GM15510 (cell line): Measurements from ENCODE around the gene PWWP2B.

ENCODE experiments used
- POLR2A ChIP-seq: IDR thresholded peaks from 3 replicates; pipeline ENCODE4 v1.6.1; 2011; ENCODE audit warnings: borderline replicate concordance; ENCODE audit not compliant: insufficient read length; ENCODE audit errors: extremely low read depth

PWWP2B gene

GRCh38 chr10:132404169-132404880 lies 7.3 kb downstream of the PWWP2B start:
- no peak for TF ChIP-seq POLR2A

DNA sequence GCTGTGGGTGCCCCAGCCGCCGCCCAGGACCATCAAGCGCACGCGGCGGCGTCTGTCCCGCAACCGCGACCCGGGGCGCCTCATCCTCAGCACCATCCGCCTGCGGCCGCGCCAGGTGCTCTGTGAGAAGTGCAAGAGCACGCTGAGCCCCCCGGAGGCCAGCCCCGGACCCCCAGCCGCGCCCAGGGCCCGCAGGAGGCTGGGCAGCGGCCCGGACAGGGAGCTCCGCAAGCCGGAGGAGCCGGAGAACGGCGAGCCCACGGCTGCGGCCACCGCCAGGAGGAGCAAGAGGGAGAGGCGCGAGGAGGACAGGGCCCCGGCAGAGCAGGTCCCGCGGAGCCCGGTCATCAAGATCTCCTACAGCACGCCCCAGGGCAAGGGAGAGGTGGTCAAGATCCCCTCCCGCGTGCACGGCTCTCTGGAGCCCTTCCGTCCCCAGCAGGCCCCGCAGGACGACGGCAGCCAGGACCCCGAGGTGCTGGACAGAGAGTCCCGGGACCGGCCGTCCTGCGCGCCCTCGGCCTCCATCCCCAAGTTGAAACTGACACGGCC lies 8.0 kb downstream of the PWWP2B start:
- TF ChIP-seq POLR2A, result no peak

GRCh38 chr10:132405463-132405991 lies 8.5 kb downstream of the PWWP2B start:
- TF ChIP-seq POLR2A, result no peak

GRCh38 chr10:132406181-132406580 lies 9.2 kb downstream of the PWWP2B start:
- no peak for TF ChIP-seq POLR2A

DNA sequence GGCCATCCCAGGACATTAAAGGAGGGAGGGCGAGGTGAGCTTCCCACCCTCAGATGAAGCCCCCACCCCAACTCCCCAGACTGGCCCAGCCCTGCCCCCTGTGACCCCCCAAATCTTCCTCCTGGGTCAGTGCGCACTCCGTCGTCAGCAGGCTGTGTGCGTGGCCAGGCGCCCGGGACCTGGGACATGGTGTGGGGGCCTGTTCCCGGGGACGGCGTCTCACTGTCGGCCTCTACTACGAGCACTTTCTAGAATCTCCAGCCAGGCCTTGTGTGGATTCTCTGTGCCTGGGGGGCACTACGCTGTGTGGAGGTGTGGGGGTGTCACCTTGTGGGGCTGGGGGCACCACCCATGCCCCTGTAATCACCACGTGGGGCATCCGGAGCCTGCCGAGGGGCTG lies 9.8 kb downstream of the PWWP2B start:
- no peak for TF ChIP-seq POLR2A

GRCh38 chr10:132407243-132407746 lies 10.3 kb downstream of the PWWP2B start:
- TF ChIP-seq POLR2A, result no peak

DNA sequence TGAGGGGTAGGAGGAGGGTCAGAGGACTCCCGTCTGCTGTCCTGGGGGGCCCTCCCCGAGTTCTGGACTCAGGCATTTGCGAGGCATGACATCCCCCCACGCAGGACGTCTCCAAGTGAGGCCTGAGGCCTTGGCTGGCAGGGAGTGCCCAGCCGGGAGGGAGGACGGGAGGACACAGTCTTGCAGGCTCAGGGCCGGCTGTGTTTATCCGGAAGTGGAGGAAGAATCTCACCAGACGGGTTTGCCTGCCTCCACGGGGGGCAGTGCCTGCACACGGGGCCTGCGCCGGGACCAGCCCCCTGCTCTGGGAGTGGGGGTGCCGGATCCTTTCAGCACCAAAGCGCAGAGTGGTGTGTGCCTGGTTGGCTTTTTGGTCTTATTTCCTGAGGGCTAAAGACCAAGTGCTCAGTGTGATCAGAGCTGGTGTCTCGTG lies 10.9 kb downstream of the PWWP2B start:
- no peak for TF ChIP-seq POLR2A

DNA sequence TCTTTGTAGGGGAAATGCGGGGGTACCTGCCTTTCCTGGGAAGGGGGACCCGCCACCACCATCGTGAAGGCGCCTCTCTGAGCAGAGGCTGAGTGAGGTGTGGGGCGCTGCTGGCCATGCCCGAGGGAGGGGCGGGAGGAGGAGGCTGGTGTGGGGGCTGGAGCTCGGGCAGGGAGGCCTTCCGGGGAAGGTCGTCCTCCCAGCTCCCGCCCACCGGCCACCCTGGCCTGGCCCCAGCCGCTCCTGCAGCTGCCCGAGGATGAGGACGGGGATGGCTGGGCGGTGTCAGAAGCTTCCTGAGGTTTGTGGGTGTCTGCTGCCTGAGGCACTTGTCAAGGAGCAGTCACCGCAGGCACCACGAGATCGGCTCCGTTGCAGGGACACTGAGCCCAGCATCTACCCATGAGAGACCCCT lies 11.4 kb downstream of the PWWP2B start:
- no peak for TF ChIP-seq POLR2A

DNA sequence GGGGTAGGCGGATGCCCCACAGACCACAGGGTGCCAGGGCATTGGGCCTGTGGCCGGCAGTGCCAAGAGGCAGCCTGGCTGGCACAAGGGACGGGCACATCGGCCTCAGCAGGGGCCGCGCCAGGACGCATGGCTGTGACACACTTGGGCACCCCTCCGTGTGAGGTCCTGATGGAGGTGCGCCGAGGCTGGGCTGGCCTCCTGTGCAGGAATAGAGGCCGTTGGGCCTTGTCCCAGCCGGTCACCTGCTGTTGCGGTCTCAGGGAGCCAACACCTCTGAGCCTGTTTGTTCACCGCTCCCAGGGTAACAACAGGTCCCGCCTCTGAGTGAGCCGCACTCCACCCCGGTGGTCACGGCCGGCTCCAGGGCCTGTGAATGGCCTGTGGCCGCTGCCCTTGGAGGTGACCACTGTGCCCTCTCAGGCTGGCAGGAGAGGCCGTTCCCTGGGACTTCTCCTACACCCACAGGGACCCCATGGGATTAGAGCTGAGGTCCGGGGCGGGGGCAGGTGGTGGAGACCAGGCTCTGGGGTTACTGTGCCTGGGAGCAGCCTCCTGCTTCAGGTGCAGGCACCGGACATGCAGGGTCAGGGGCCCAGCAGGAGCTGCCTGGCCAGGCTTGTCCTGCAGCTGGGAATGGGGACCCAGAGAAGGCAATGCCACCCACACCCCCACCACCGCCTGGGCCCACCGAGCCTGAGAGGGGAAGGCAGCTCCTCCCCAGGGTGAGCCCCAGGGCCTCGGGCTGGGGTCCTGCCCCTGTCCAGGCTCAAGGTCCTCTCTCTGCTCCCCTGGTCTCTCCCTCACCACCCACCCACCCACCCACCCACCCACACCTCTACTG lies 12.0 kb downstream of the PWWP2B start:
- TF ChIP-seq POLR2A, result no peak

DNA sequence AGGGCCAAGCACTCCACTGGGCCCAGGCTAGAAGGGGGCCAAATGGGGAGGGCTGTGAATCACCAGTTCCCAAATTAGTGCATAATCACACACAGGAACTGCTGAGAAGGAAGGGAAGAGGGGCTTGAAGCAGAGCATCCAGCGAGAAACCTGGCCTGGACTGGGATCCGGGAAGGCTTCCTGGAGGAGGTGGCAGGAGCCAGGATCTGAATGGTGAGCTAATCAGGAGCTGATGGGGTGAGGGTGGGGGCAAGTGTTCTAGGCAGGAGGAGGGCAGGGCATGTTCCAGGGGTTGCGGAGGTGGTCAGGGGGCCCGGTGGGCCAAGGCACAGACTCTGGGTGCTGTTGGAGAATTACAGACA lies 12.6 kb downstream of the PWWP2B start:
- TF ChIP-seq POLR2A, result no peak

GRCh38 chr10:132410056-132410778 lies 13.2 kb downstream of the PWWP2B start:
- TF ChIP-seq POLR2A, result no peak

- TF ChIP-seq POLR2A, result no peak
These were observed 14.0 kb downstream of the PWWP2B start for GRCh38 chr10:132410779-132411532.

DNA sequence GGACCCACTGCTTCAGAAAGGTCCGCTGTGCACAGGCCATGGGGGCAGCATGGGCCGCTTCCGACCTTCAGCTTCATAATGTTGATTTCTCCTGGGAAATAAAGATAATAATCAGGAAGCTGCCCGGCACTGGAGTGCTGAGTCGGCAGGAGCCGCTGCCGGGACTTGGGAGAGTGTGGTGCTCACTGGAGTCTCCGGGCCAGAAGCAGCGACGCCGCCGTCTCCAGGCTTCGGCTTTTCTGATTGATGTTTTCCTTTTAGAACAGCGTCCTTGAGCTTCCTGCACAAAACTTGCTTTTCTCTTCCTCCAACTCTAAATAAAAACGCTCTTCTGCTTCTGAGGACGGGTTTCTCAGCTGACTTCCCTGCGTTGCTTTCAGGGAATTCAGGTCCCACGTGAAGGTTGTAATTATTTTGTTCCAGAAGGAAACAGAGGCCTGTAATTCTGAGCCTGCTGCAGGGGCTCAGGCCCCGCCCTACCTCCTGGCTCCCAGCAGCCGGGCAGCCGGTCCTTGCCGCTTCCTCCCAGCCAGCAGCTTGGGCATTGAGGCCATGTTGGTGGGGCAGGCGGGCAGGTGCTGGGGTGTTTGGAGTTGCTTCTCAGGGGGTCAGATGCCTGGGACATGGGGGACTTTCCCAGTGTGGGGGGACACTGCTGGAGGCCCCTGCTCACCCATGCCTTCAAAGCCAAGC lies 14.7 kb downstream of the PWWP2B start:
- TF ChIP-seq POLR2A, result no peak

DNA sequence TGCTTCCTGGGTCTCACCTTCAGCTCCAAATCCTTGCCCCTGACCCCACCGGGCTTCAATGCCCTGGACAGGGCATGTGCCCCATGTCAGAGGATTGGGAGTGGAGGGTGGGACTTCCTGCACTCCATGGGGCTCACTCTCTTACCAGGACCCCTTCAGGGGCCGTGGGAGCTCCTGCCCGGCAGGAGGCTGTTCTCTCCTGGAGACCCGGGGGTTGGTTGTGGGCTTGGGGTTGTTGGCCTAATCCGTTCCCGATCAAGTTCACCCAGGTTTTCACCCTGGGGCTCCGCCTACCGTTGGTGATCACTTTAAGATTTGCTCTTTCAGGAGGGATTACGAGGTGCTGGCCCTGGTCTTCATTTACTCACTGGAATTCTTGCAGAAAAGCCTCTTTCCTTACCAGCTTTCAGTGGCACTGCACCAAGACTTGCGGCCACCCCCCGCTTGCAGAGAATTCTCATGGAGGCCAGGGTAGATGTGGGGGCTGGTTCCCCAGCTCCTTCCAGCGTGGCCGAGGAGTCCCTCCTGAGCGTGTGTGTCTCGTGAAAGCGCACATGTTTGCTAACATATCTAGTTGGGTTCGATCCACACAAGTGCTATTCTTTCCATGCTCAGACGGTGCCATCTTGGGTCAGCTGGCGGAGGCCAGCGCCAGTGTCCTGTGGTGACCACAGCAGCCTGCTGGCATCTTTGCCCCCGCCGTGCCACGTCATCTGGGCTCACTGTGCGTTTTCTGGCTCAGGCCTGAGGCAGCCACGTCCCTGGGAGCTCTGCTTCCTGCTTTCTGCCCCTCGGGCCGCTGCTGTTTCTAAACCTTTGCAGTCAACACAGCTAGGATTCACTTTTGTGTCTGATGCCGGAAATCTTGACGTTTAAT lies 15.6 kb downstream of the PWWP2B start:
- TF ChIP-seq POLR2A, result no peak
